ENCODE results near the gene BICDL1. TPM values are rescaled to one million over a fixed set of nuclear protein-coding genes. Genes with fewer than 3 reads are reported as not detected.

BICDL1 gene
- polyA plus RNA-seq, 3 donors from 2014 or later, result 1.0 TPM; not detected in 1

DNA sequence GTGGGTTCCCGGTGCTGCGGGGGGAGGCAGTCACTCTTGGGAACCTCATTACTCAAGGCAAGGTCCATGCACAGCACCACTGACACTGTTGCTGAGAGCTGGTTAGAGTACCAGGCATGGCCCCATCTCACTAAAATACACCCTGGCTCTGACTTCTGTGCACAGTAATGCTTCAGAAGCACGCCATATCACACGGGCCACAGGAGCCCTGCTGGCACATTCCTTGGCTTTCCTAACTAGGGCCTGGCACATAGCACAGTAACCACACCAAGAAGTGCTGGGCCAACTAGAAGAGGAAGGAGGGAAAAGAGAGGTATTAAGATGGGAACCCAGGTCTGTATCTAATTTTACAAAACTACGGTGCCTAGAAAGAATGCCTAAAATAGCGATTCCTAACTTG is 141.0 kb downstream of the BICDL1 start:
- Mint-ChIP-seq H3K27me3 (ENCODE audit: low read depth in 3 of 3) (peaks cover 0 to 2% (median 0%) of the 10 kb centered on the region in 3 donors), H3K9me3 (no peaks in the 10 kb centered on the region), H3K36me3 (peaks cover 10 to 52% (median 24%) of the 10 kb centered on the region in 3 donors), H3K4me1 (no peaks in the 10 kb centered on the region), H3K4me3 (no peak overlapping the region), H3K27ac (no peak overlapping the region)
- no peak for DNase-seq

DNA sequence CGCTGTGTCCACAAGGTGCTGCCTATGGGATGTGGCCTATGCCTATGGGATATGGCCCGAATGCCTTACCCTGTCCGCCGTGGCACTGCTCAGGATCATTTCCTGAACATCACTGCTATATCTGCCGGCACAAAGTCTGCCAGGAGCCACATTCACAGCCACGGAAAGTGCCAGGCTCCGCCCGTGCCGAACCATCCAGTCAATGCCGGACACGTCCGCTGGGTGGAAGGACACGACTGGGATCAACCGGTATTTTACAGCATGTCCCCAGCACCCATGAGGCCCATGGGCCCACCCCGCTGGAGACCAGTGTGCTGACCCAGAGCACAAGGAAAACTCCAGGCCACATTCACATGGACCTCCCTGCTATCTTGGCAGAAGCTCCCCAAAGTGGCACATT is 142.1 kb downstream of the BICDL1 start:
- no peak overlapping the region for H3K4me3 Mint-ChIP-seq
- no peak for DNase-seq
- no peaks in the 10 kb centered on the region for H3K4me1 Mint-ChIP-seq
- H3K27ac Mint-ChIP-seq, result no peak overlapping the region
- H3K9me3 Mint-ChIP-seq, result no peaks in the 10 kb centered on the region
- H3K27me3 Mint-ChIP-seq (ENCODE audit: low read depth in 3 of 3), result peaks cover 0 to 2% (median 0%) of the 10 kb centered on the region in 3 donors
- peaks cover 10 to 53% (median 26%) of the 10 kb centered on the region in 3 donors for H3K36me3 Mint-ChIP-seq

DNA sequence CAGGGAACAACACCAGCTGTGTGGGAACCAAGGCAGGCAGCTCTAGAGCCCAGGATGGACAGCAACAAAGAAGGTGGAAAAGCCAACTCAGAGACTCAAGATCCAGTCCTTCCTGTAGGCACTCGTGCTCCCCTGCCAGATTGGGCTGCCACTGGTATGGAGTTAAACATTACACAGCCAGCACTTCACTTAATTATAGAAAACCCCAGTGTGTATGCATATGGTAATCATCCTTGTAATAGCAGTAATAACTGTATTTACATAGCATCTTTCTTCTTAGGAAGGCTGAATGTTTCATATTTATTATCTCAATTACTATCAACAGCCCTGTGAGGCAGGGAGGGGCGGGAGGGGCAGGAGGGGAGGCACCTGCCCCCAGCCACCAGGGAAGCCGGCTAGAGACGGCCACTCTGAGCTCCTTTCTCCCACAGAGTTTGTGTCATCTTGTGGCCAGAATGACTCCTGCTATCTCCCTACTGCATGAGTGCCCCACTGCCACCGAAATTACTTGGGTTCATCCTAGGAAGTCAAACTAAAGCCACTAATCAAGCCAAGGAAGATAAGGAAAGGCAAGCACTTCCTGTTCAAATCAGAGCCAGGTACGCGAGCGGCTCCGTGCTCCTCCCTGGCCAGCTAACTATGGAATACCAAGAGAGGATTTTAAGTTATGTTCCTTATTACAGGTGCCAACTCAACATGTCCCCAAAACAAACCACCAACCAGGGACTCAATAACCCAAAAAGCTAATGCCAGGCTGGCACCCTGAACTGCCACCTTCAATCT is 143.2 kb downstream of the BICDL1 start:
- Mint-ChIP-seq H3K36me3 (peaks cover 4 to 51% (median 31%) of the 10 kb centered on the region in 3 donors), H3K4me1 (no peaks in the 10 kb centered on the region), H3K4me3 (no peak overlapping the region), H3K27me3 (ENCODE audit: low read depth in 3 of 3) (peaks cover 0 to 2% (median 0%) of the 10 kb centered on the region in 3 donors), H3K9me3 (no peaks in the 10 kb centered on the region), H3K27ac (peak overlapping the region in 1 of 6 donors; percentile 49)
- no peak for DNase-seq

DNA sequence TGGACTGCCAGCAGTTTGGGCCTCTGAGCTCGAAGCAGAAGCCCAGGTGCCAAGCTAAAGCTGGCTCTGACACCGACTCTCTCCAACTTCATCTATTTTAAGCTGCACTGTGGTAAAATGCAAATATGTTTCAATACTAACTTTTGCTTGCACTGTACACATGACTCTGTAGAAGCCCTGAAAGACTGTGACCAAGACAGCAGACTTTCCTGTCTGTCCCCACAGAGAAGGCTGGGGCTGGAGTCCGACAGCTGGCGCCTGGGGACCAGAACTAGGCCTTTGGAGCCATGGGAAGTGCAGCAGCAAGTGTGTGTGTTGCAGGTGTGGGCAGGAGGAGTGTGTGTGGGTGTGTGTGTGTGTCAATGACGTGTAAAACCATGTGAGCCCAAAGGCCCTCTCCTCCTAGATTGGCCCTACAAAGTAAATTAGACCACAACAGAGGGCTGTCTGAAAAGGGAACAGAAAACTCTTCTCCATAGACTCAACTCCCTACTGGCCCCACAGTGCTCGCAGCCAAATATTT is 143.9 kb downstream of the BICDL1 start:
- H3K4me1 Mint-ChIP-seq, result no peaks in the 10 kb centered on the region
- H3K27ac Mint-ChIP-seq, result no peak overlapping the region
- H3K4me3 Mint-ChIP-seq, result no peak overlapping the region
- peaks cover 0 to 2% (median 0%) of the 10 kb centered on the region in 3 donors for H3K27me3 Mint-ChIP-seq (ENCODE audit: low read depth in 3 of 3)
- peaks cover 4 to 52% (median 32%) of the 10 kb centered on the region in 3 donors for H3K36me3 Mint-ChIP-seq
- H3K9me3 Mint-ChIP-seq, result no peaks in the 10 kb centered on the region
- DNase-seq, result no peak

DNA sequence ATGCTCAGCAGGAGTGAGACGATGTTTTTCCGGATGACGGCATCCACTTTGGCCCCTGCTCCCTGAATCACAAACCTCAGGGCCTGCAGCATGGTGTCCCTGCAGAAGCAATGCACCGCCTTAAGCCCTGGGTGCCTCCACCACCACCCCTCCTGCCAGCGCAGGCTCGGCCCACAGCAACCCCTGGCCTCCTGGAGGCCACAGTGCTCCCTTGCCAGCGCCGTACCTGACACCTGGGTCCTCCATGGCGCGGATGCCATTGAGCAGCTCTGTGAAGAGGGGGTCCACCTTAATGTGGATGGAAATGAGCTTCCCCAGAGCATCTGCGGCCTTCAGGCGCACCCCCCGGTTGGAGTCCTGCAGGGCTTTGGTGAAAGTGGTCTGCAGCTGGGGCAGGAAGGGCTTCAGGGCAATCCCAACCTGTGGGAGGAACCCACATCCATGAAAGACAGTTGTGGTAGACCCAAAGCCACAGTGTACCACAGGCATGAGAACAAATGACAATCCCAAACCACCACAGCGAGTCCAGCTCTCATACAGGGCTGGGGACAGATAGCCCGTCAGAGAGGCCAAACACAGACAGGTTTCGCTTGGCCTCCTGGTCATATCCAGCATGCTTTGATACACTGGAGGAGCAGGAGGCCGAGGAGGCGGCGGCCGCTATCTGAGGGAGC is 145.4 kb downstream of the BICDL1 start:
- Mint-ChIP-seq H3K4me1 (no peaks in the 10 kb centered on the region), H3K36me3 (peaks cover 6 to 53% (median 28%) of the 10 kb centered on the region in 3 donors), H3K4me3 (no peak overlapping the region), H3K27me3 (ENCODE audit: low read depth in 3 of 3) (peaks cover 0 to 2% (median 2%) of the 10 kb centered on the region in 3 donors), H3K9me3 (no peaks in the 10 kb centered on the region), H3K27ac (no peak overlapping the region)
- DNase-seq, result no peak

DNA sequence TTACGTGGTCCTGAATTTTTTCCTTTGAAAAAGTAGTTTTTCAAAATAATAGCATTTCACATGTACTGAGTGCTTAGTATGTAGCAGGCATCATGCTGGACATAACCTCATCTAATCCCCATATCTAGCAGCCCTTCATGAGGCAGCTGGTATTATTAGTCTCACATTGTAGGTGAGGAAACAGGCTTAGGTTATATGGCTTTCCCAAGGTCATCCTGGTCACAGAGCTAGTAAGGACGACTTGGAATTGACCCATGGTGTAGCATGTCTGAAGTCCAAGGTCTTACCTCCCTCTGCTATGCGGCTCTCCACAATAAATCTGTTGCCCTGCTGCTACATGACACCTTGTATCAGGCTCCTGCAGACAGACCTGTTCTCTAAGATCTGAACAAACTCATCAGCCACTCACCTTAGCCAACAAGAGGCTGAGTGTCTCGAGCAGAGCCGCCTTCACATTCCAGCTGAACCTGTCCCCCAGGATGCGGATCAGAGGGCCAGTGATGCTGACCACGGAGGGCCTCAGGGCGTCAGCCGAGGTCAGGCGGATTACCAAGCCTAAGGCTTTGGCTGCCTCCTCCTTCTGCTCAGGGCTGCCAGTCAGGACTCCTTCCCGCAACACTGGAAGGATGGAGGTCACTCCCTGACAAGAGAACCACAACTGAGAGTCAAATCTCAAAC is 147.2 kb downstream of the BICDL1 start:
- Mint-ChIP-seq H3K27ac (no peak overlapping the region), H3K4me3 (no peak overlapping the region), H3K27me3 (ENCODE audit: low read depth in 3 of 3) (peaks cover 0 to 2% (median 2%) of the 10 kb centered on the region in 3 donors), H3K4me1 (no peaks in the 10 kb centered on the region), H3K9me3 (no peaks in the 10 kb centered on the region), H3K36me3 (peaks cover 16 to 63% (median 34%) of the 10 kb centered on the region in 3 donors)
- no peak for DNase-seq

DNA sequence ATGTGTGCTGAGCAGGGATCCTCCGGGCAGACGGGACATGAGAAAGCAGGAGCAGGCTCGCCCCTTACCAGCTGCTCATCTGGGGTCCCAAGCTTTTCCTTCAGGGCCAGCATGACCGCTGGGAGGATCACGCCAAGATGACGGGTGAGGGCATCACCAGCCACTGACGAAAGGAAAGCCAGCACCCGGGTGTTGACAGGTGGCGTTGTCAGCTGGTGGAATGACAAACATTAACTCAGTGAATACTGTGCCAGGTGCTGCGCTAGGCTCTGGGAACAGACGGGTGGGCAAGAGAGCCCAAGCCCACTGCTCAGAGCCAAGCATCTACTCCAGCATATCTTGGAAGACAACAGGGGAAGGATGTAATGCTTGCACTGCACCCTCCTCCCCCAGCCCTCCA is 148.8 kb downstream of the BICDL1 start:
- Mint-ChIP-seq H3K27me3 (ENCODE audit: low read depth in 3 of 3) (peaks cover 0 to 2% (median 2%) of the 10 kb centered on the region in 3 donors), H3K4me3 (no peak overlapping the region), H3K27ac (no peak overlapping the region), H3K36me3 (peaks cover 22 to 54% (median 31%) of the 10 kb centered on the region in 3 donors), H3K4me1 (no peaks in the 10 kb centered on the region), H3K9me3 (no peaks in the 10 kb centered on the region)
- DNase-seq, result no peak

DNA sequence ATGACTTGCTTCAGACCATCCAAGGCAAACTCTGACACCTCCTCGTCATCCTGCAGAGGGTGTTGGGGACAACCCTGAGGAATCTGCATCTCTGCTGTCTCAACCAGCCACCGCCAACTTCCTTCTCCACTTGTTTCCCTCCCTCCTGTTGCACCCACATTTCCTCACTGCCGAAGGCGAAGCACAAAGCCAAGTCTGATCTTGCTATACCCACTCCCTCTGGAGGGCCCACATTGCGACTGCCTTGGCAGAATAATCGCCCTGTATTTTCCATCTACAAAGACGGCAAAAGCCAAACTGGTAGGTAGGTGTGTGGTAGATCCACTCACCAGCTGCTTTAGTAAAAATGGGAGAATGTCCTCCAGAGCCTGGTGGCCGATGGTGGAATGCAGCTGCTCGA is 149.3 kb downstream of the BICDL1 start:
- no peaks in the 10 kb centered on the region for H3K4me1 Mint-ChIP-seq
- H3K9me3 Mint-ChIP-seq, result no peaks in the 10 kb centered on the region
- H3K27me3 Mint-ChIP-seq (ENCODE audit: low read depth in 3 of 3), result peaks cover 0 to 2% (median 2%) of the 10 kb centered on the region in 3 donors
- no peak overlapping the region for H3K4me3 Mint-ChIP-seq
- no peak for DNase-seq
- H3K27ac Mint-ChIP-seq, result peak overlapping the region in 1 of 6 donors; percentile 41
- peaks cover 22 to 50% (median 31%) of the 10 kb centered on the region in 3 donors for H3K36me3 Mint-ChIP-seq

DNA sequence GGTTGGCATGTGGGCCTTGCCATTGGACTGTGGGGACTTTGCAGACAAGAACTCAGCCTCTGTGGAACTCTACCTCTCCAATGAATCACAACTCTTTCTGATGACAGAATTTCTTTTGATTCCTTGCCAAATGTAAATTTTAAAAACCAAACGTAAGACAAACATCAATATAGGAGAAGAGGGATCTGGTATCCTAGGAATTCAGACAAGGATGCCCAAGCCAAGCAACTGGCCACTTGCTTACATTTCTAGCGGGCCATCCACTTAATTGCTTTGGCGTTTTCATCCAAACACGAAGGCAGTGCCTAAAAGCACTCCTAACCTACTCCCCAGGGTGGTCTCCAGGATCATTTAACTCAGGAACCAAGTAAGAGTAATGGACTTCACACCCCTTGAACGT is 150.9 kb downstream of the BICDL1 start:
- no peaks in the 10 kb centered on the region for H3K9me3 Mint-ChIP-seq
- peaks cover 0 to 2% (median 2%) of the 10 kb centered on the region in 3 donors for H3K27me3 Mint-ChIP-seq (ENCODE audit: low read depth in 3 of 3)
- H3K4me1 Mint-ChIP-seq, result no peaks in the 10 kb centered on the region
- no peak for DNase-seq
- H3K4me3 Mint-ChIP-seq, result no peak overlapping the region
- H3K27ac Mint-ChIP-seq, result peak overlapping the region in 1 of 6 donors; percentile 47
- peaks cover 22 to 43% (median 24%) of the 10 kb centered on the region in 3 donors for H3K36me3 Mint-ChIP-seq

DNA sequence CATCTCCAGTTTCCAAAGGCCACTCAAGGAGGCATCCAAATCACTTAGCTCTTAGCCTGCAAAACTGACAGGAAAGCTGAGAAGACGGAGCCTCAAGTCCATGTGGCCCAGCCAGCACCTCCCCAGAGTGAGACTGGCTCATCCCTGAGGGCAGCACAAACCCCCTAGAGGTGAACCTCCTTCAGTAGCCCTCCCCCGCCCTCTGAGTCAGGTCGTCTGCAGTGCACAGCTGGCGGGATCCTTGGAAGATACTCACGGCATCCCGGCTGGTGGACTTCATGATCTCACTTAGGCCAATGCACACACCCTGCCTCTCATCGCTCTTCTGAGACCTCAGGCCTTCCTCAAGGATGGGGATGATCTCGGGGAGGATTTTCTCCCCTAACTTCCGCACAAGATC is 151.6 kb downstream of the BICDL1 start:
- H3K36me3 Mint-ChIP-seq, result peaks cover 22 to 45% (median 26%) of the 10 kb centered on the region in 3 donors
- no peaks in the 10 kb centered on the region for H3K4me1 Mint-ChIP-seq

DNA sequence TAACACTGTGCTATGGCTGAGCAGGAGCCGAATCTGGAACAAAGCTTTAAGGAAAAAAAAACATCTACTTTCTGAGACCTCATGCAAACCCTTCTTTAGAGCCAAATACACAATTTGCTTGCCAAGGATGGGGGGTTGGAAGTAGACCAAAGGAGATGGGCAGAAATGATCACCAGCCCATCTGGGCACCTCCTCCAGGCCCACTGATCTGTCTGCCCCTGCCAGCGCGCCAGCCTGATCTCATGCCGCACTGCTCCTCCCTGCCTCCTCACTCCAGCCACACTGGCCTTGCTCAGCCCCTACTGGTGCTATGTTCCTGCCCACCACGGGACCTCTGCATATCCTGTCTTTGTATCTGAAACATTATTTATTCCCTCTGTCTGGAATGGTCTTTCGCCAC is 152.3 kb downstream of the BICDL1 start:
- H3K4me3 Mint-ChIP-seq, result no peak overlapping the region
- no peaks in the 10 kb centered on the region for H3K9me3 Mint-ChIP-seq
- DNase-seq, result no peak
- peaks cover 0 to 2% (median 2%) of the 10 kb centered on the region in 3 donors for H3K27me3 Mint-ChIP-seq (ENCODE audit: low read depth in 3 of 3)
- H3K4me1 Mint-ChIP-seq, result no peaks in the 10 kb centered on the region
- peak overlapping the region in 3 of 6 donors; percentile 27 to 60 (median 41) for H3K27ac Mint-ChIP-seq
- H3K36me3 Mint-ChIP-seq, result peaks cover 22 to 42% (median 24%) of the 10 kb centered on the region in 3 donors

More for the DNA sequence above, 151.6 kb downstream of the BICDL1 start:
- H3K27me3 Mint-ChIP-seq (ENCODE audit: low read depth in 3 of 3), result peaks cover 0 to 2% (median 2%) of the 10 kb centered on the region in 3 donors
- H3K9me3 Mint-ChIP-seq, result no peaks in the 10 kb centered on the region
- DNase-seq, result no peak
- H3K27ac Mint-ChIP-seq, result no peak overlapping the region
- no peak overlapping the region for H3K4me3 Mint-ChIP-seq

DNA sequence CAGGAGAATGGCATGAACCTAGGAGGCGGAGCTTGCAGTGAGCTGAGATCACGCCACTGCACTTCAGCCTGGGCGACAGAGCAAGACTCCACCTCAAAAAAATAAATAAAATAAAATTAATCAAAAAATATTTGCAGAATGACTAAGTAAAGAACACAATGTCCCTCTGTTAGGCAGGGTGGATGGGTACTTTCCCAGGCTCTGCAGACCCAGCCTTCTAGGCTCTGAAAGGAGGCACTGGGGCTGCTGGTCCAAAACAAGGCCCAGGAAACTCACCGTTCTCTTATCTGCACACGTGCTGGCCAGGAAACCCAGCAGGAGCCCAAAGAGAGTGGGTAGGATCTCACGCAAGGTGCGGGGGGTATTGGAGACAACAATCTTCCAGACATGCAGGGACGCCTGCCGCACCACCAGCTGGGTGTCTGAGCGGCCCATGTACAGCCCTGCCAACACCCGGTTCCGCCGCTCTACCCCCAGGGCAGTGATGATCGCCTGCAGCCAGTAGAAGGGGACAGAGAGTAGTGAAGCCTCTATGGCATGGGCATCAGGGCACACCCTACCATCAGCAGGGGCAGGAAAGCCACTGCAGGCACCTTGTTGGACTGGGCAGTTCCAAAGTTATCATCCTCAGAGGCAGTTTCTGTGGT is 153.3 kb downstream of the BICDL1 start:
- no peak overlapping the region for H3K27ac Mint-ChIP-seq
- peaks cover 0 to 2% (median 0%) of the 10 kb centered on the region in 3 donors for H3K27me3 Mint-ChIP-seq (ENCODE audit: low read depth in 3 of 3)
- no peak overlapping the region for H3K4me3 Mint-ChIP-seq
- H3K36me3 Mint-ChIP-seq, result peaks cover 20 to 43% (median 26%) of the 10 kb centered on the region in 3 donors
- no peak for DNase-seq
- no peaks in the 10 kb centered on the region for H3K9me3 Mint-ChIP-seq
- H3K4me1 Mint-ChIP-seq, result no peaks in the 10 kb centered on the region

All from immature natural killer cell (primary cell).